Endothelial cell of umbilical vein (primary cell): ENCODE measurements around the gene HDAC4.

ENCODE experiments used
- GATA2 ChIP-seq: IDR thresholded peaks from 2 replicates; pipeline ENCODE4 v1.7.0; 2011; ENCODE audit warnings: low read depth, mild to moderate bottlenecking, moderate library complexity, mixed read lengths, low read length; ENCODE audit not compliant: insufficient read length, insufficient read depth
- TF ChIP-seq, protein P1 (sequence below), 2 donors: IDR thresholded peaks; 1 replicate in 1 of 2; 2 replicates in 1 of 2; pipeline ENCODE4 v1.5.1; 2011; ENCODE audit warnings: low read length in 2 of 2, mild to moderate bottlenecking in 2 of 2, moderate library complexity in 2 of 2, control low read depth in 1 of 2, inconsistent platforms in 1 of 2, low read depth in 1 of 2; ENCODE audit not compliant: insufficient read depth in 1 of 2; ENCODE audit errors: extremely low read depth in 1 of 2

DNA sequence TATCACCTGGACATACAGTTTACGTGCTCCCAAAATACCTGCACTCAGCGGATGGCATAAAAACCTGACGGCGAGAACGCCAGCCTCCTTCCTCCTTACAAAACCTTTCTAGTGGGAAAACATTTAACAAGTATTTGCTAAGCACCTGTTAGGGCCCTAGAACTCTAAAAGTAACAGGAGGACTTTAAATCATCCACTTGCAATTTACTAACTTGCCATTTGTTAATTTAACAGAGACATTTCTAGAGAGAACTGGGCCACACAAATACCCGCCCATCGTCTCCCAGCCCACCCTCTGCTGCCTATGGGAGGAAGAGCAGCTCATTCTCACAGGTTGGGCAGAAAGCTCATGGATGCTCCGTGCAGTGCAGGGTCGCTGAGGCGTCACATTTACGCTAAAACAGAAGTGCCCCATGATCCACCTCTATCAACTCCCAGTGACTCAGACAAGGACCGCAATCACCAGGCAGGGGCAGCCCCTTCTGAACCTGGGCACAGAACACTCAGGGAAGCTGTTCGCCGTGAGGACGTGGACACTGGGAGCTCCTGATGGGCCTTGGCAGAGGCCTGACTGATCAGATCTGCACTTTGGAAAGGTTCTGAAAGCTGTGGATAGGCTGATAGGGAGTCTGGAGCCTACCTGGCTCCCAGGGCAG lies 106.9 kb downstream of the HDAC4 start:
- TF ChIP-seq, protein P1, sequence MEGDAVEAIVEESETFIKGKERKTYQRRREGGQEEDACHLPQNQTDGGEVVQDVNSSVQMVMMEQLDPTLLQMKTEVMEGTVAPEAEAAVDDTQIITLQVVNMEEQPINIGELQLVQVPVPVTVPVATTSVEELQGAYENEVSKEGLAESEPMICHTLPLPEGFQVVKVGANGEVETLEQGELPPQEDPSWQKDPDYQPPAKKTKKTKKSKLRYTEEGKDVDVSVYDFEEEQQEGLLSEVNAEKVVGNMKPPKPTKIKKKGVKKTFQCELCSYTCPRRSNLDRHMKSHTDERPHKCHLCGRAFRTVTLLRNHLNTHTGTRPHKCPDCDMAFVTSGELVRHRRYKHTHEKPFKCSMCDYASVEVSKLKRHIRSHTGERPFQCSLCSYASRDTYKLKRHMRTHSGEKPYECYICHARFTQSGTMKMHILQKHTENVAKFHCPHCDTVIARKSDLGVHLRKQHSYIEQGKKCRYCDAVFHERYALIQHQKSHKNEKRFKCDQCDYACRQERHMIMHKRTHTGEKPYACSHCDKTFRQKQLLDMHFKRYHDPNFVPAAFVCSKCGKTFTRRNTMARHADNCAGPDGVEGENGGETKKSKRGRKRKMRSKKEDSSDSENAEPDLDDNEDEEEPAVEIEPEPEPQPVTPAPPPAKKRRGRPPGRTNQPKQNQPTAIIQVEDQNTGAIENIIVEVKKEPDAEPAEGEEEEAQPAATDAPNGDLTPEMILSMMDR (IDR thresholded peaks at IDR 0.05; ENCODE audit: extremely low read depth in 1 of 2, insufficient read depth in 1 of 2, low read depth in 1 of 2, low read length in 2 of 2): no peak
- TF ChIP-seq GATA2: no peak
